SU-DHL-6 (cell line): ENCODE data around the gene SCARB1.

Experiments used
- H2AFZ ChIP-seq: fragments of 200-600 bp; sonication (generic); 2 replicates; pipeline ENCODE4 v1.6.1; 2014; ENCODE audit warnings: low read depth, mild to moderate bottlenecking, moderate library complexity, mixed read lengths, antibody characterized with exemption, low read length; ENCODE audit not compliant: severe bottlenecking
- H3F3A ChIP-seq: fragments of 200-600 bp; shearing (Covaris generic); 2 replicates; pipeline ENCODE4 v1.6.0; 2016; ENCODE audit warnings: antibody characterized with exemption, mild to moderate bottlenecking; ENCODE audit not compliant: insufficient read depth
- H3K27ac ChIP-seq: fragments of 200-600 bp; sonication (generic); 2 replicates; pipeline ENCODE4 v1.5.1; 2016; ENCODE audit warnings: low read depth, mild to moderate bottlenecking, low read length, moderate library complexity, mixed read lengths
- H3K27me3 ChIP-seq: fragments of 200-600 bp; sonication (generic), shearing (Covaris generic); 2 replicates; pipeline ENCODE4 v1.6.0; 2014; ENCODE audit warnings: mild to moderate bottlenecking, low read length
- H3K36me3 ChIP-seq: fragments of 200-600 bp; sonication (generic); 2 replicates; pipeline ENCODE4 v1.6.1; 2014; ENCODE audit warnings: mild to moderate bottlenecking, low read length, mixed read lengths
- H3K4me2 ChIP-seq: fragments of 300-600, 200-600 bp; shearing (Covaris generic), sonication (generic); 2 replicates; pipeline ENCODE4 v1.6.0; 2014; ENCODE audit warnings: low read length, low read depth, mild to moderate bottlenecking; ENCODE audit not compliant: poor library complexity, severe bottlenecking
- H3K4me3 ChIP-seq: fragments of 200-600 bp; sonication (generic); 2 replicates; pipeline ENCODE4 v1.5.1; 2014; ENCODE audit warnings: antibody characterized with exemption, low read length, mild to moderate bottlenecking, mixed read lengths; ENCODE audit not compliant: insufficient read depth, poor library complexity, severe bottlenecking
- H3K79me2 ChIP-seq: fragments of 200-600 bp; sonication (generic); 2 replicates; pipeline ENCODE4 v1.6.1; 2014; ENCODE audit warnings: mild to moderate bottlenecking, low read length, moderate library complexity; ENCODE audit not compliant: insufficient read depth
- H3K9ac ChIP-seq: fragments of 200-600 bp; sonication (generic); 2 replicates; pipeline ENCODE4 v1.7.0; 2014; ENCODE audit warnings: mild to moderate bottlenecking, low read length
- H3K9me2 ChIP-seq: fragments of 200-600 bp; sonication (generic); replicated peaks from 2 replicates; pipeline ENCODE4 v1.6.1; 2014; ENCODE audit warnings: low read length; ENCODE audit not compliant: insufficient read depth
- H3K9me3 ChIP-seq: fragments of 200-600 bp; sonication (generic); 2 replicates; pipeline ENCODE4 v1.6.1; 2014; ENCODE audit warnings: low read length, mixed read lengths; ENCODE audit not compliant: insufficient read depth
- H4K20me1 ChIP-seq: fragments of 200-600 bp; sonication (generic); 2 replicates; pipeline ENCODE4 v1.6.1; 2014; ENCODE audit warnings: low read depth, mild to moderate bottlenecking, antibody characterized with exemption, low read length, moderate library complexity, mixed read lengths
- CTCF ChIP-seq: fragments of 200-600 bp; sonication (generic); IDR thresholded peaks from one replicate; pipeline ENCODE4 v1.5.1; 2017; ENCODE audit warnings: antibody characterized with exemption, mild to moderate bottlenecking, low read length, moderate library complexity; ENCODE audit not compliant: insufficient read depth, poor library complexity, severe bottlenecking
- EZH2phosphoT487 ChIP-seq: fragments of 200-600 bp; sonication (generic), shearing (Covaris generic); conservative IDR thresholded peaks from 2 replicates; pipeline ENCODE4 v1.6.1; 2018; ENCODE audit warnings: mild to moderate bottlenecking, antibody characterized with exemption, low read length, moderate library complexity, mixed read lengths

SCARB1 gene

GRCh38 chr12:124743479-124744272, 120.0 kb downstream of the SCARB1 start:
- Histone ChIP-seq H3K27ac (no peak overlapping the region), H3K9me2 (no peaks in the 10 kb centered on the region), H3K79me2 (no peaks in the 10 kb centered on the region), H3K9ac (no peak overlapping the region), H3K9me3 (no peaks in the 10 kb centered on the region), H4K20me1 (no peaks in the 10 kb centered on the region), H3K4me3 (no peak overlapping the region), H3K4me2 (no peak overlapping the region), H3K36me3 (no peaks in the 10 kb centered on the region), H3F3A (no peaks in the 10 kb centered on the region), H3K27me3 (no peaks in the 10 kb centered on the region), H2AFZ (no peak overlapping the region)
- TF ChIP-seq EZH2phosphoT487, result no peak
- TF ChIP-seq CTCF, result no peak

GRCh38 chr12:124742678-124743077, 121.0 kb downstream of the SCARB1 start:
- Histone ChIP-seq H3K9me3 (no peaks in the 10 kb centered on the region), H3K36me3 (no peaks in the 10 kb centered on the region), H3K4me2 (no peak overlapping the region), H3F3A (no peaks in the 10 kb centered on the region), H4K20me1 (no peaks in the 10 kb centered on the region), H2AFZ (no peak overlapping the region), H3K27me3 (no peaks in the 10 kb centered on the region), H3K4me3 (no peak overlapping the region), H3K9ac (no peak overlapping the region), H3K27ac (no peak overlapping the region), H3K79me2 (no peaks in the 10 kb centered on the region), H3K9me2 (no peaks in the 10 kb centered on the region)
- TF ChIP-seq EZH2phosphoT487 (no peak), CTCF (no peak)

- no peak overlapping the region for H3K27ac ChIP-seq
- TF ChIP-seq CTCF (no peak), EZH2phosphoT487 (no peak)
- no peaks in the 10 kb centered on the region for H4K20me1 ChIP-seq
- no peaks in the 10 kb centered on the region for H3K9me3 ChIP-seq
- no peak overlapping the region for H3K4me3 ChIP-seq
- H3F3A ChIP-seq, result no peaks in the 10 kb centered on the region
- no peaks in the 10 kb centered on the region for H3K27me3 ChIP-seq
- no peak overlapping the region for H3K4me2 ChIP-seq
- H3K9me2 ChIP-seq, result no peaks in the 10 kb centered on the region
- H3K36me3 ChIP-seq, result no peaks in the 10 kb centered on the region
- H2AFZ ChIP-seq, result no peak overlapping the region
- H3K79me2 ChIP-seq, result no peaks in the 10 kb centered on the region
- H3K9ac ChIP-seq, result no peak overlapping the region
Observed at GRCh38 chr12:124742111-124742510, 121.6 kb downstream of the SCARB1 start.
